OCI-LY7 (cell line): ENCODE measurements around the gene PLXNA4. TPM values are rescaled to one million over a fixed set of nuclear protein-coding genes. Genes with fewer than 3 reads are reported as not detected.

Source experiments
- BruUV-seq: library from RNA; stranded (reverse); fragments of 400-500 nt; replicated peaks from 2 replicates; lab custom pipeline; 2021; lab: Mats Ljungman, UMichigan
- CTCF ChIA-PET: fragments of 300-600 bp; sonication (Branson Sonifier 250); formaldehyde crosslinking; loops from one replicate; lab custom pipeline; 2022; ENCODE audit warnings: antibody characterized with exemption; ENCODE audit not compliant: unreplicated experiment; lab: Charles Lee
- POLR2A ChIA-PET: fragments of 300-600 bp; sonication (Branson Sonifier 250); formaldehyde crosslinking; loops from one replicate; lab custom pipeline; 2022; ENCODE audit warnings: antibody characterized with exemption; lab: Charles Lee
- DNase-seq: peaks from one replicate; pipeline ENCODE4 v3.0.0-alpha.2; 2015; ENCODE audit warnings: low spot score
- H2AFZ ChIP-seq: fragments of 200-600 bp; sonication (generic), shearing (Covaris generic); 2 replicates; pipeline ENCODE4 v1.6.1; 2014; ENCODE audit warnings: mild to moderate bottlenecking, antibody characterized with exemption, low read length, moderate library complexity
- H3K27ac ChIP-seq: fragments of 200-600 bp; sonication (generic); 2 replicates; pipeline ENCODE4 v1.5.1; 2014; ENCODE audit warnings: mixed run types, low read depth, mild to moderate bottlenecking, moderate library complexity, low read length, inconsistent platforms; ENCODE audit not compliant: poor library complexity, severe bottlenecking
- H3K36me3 ChIP-seq: fragments of 200-600 bp; sonication (generic); 2 replicates; pipeline ENCODE4 v1.6.1; 2014; ENCODE audit warnings: mild to moderate bottlenecking, antibody characterized with exemption, low read length, moderate library complexity, mixed read lengths; ENCODE audit not compliant: insufficient read depth
- H3K4me1 ChIP-seq: fragments of 200-600 bp; sonication (generic); 2 replicates; pipeline ENCODE4 v1.5.1; 2014; ENCODE audit warnings: mild to moderate bottlenecking, low read length; ENCODE audit not compliant: insufficient read depth, poor library complexity, severe bottlenecking
- H3K4me2 ChIP-seq: fragments of 200-600 bp; sonication (generic); 2 replicates; pipeline ENCODE4 v1.6.1; 2014; ENCODE audit warnings: mild to moderate bottlenecking, low read length
- H3K4me3 ChIP-seq: fragments of 200-600 bp; sonication (generic); 2 replicates; pipeline ENCODE4 v1.5.1; 2014; ENCODE audit warnings: mild to moderate bottlenecking, low read depth, low read length; ENCODE audit not compliant: poor library complexity, severe bottlenecking
- H3K79me2 ChIP-seq: fragments of 200-600 bp; sonication (generic); 2 replicates; pipeline ENCODE4 v1.6.1; 2016; ENCODE audit warnings: low read depth, mild to moderate bottlenecking, low read length, moderate library complexity, mixed read lengths; ENCODE audit not compliant: insufficient read depth
- H3K9me2 ChIP-seq: fragments of 200-600 bp; sonication (generic); 2 replicates; pipeline ENCODE4 v1.6.1; 2016; ENCODE audit warnings: mild to moderate bottlenecking, low read length, mixed read lengths; ENCODE audit not compliant: insufficient read depth
- H3K9me3 ChIP-seq: fragments of 200-600 bp; sonication (generic); 2 replicates; pipeline ENCODE4 v1.6.1; 2014; ENCODE audit warnings: mild to moderate bottlenecking, mixed run types, low read length, mixed read lengths
- H4K20me1 ChIP-seq: fragments of 200-600 bp; sonication (generic); 2 replicates; pipeline ENCODE4 v1.6.1; 2014; ENCODE audit warnings: mild to moderate bottlenecking, antibody characterized with exemption, low read length, moderate library complexity, mixed read lengths; ENCODE audit not compliant: insufficient read depth
- CTCF ChIP-seq: fragments of 200-600 bp; sonication (generic); conservative IDR thresholded peaks from 2 replicates; pipeline ENCODE4 v1.5.1; 2014; ENCODE audit warnings: mild to moderate bottlenecking, antibody characterized with exemption, low read length, moderate library complexity, mixed read lengths
- EZH2phosphoT487 ChIP-seq: fragments of 200-600 bp; sonication (generic); IDR thresholded peaks from 2 replicates; pipeline ENCODE4 v1.6.1; 2018; ENCODE audit warnings: low read depth, borderline replicate concordance, mild to moderate bottlenecking, mixed run types, antibody characterized with exemption, low read length, moderate library complexity, mixed read lengths
- intact Hi-C: fragments of 100-400 bp; cut with micrococcal nuclease; formaldehyde crosslinking; loops from one replicate; pipeline ENCODE4 v1.10.0; 2022; ENCODE audit not compliant: unreplicated experiment
- total RNA-seq, 2 experiments: library from RNA; depleted of rRNA in 1 of 2; stranded (reverse); fragments of >200 nt in 1 of 2; shearing (Covaris generic) in 1 of 2; gene quantifications; 2 replicates each; pipeline ENCODE4 v1.2.3, GENCODE V29; 2014 to 2022

The PLXNA4 gene
- total RNA-seq, 2 experiments from 2014 or later: not detected

GRCh38 chr7:132511387-132511786, 64.9 kb downstream of the PLXNA4 start:
- CTCF ChIA-PET: no interaction called here
- H4K20me1 ChIP-seq: no peaks in the 10 kb centered on the region
- POLR2A ChIA-PET: no interaction called here
- no peaks in the 10 kb centered on the region for H3K4me1 ChIP-seq
- H3K4me3 ChIP-seq: no peak overlapping the region
- H3K9me2 ChIP-seq: no peaks in the 10 kb centered on the region
- H2AFZ ChIP-seq: no peak overlapping the region
- H3K27ac ChIP-seq: no peak overlapping the region
- no peaks in the 10 kb centered on the region for H3K79me2 ChIP-seq
- intact Hi-C loops: no loop called here
- no TSS peak for BruUV-seq
- H3K9me3 ChIP-seq: no peaks in the 10 kb centered on the region
- no peak for DNase-seq
- TF ChIP-seq CTCF (no peak), EZH2phosphoT487 (no peak)
- H3K36me3 ChIP-seq: no peaks in the 10 kb centered on the region
- H3K4me2 ChIP-seq: no peak overlapping the region

- H3K9me3 ChIP-seq: no peaks in the 10 kb centered on the region
- H3K4me2 ChIP-seq: no peak overlapping the region
- H4K20me1 ChIP-seq: no peaks in the 10 kb centered on the region
- no peak overlapping the region for H3K4me3 ChIP-seq
- H2AFZ ChIP-seq: no peak overlapping the region
- no peaks in the 10 kb centered on the region for H3K36me3 ChIP-seq
- no peaks in the 10 kb centered on the region for H3K4me1 ChIP-seq
- intact Hi-C loops: no loop called here
- no TSS peak for BruUV-seq
- no peaks in the 10 kb centered on the region for H3K9me2 ChIP-seq
- CTCF ChIA-PET: no interaction called here
- no peak for TF ChIP-seq CTCF
- TF ChIP-seq EZH2phosphoT487: no peak
- no peak overlapping the region for H3K27ac ChIP-seq
- POLR2A ChIA-PET: no interaction called here
- no peak for DNase-seq
- H3K79me2 ChIP-seq: no peaks in the 10 kb centered on the region
Measured at GRCh38 chr7:132509643-132510042, 66.6 kb downstream of the PLXNA4 start.

GRCh38 chr7:132508724-132509353, 67.4 kb downstream of the PLXNA4 start:
- Histone ChIP-seq H3K4me1 (no peaks in the 10 kb centered on the region), H3K79me2 (no peaks in the 10 kb centered on the region), H3K9me2 (no peaks in the 10 kb centered on the region), H3K9me3 (no peaks in the 10 kb centered on the region), H4K20me1 (no peaks in the 10 kb centered on the region), H2AFZ (no peak overlapping the region), H3K4me2 (no peak overlapping the region), H3K4me3 (no peak overlapping the region), H3K27ac (no peak overlapping the region), H3K36me3 (no peaks in the 10 kb centered on the region)
- no peak for TF ChIP-seq CTCF
- TF ChIP-seq EZH2phosphoT487: no peak
- POLR2A ChIA-PET: no interaction called here
- intact Hi-C loops: no loop called here
- CTCF ChIA-PET: no interaction called here
- no TSS peak for BruUV-seq
- DNase-seq: no peak
